HepG2 (cell line): ENCODE results near the gene HBQ1. TPM values are rescaled to one million over a fixed set of nuclear protein-coding genes. Genes with fewer than 3 reads are reported as not detected.

ENCODE experiments used
- ATAC-seq: fragments of 200-7000 bp; cut with Tn5 transposase; 3 replicates; pipeline ENCODE4 v1.9.1; 2020; ENCODE audit warnings: mild to moderate bottlenecking, moderate library complexity
- BruUV-seq: library from RNA; stranded (reverse); fragments of 400-500 nt; replicated peaks from 2 replicates; lab custom pipeline; 2021; lab: Mats Ljungman, UMichigan
- CTCF ChIA-PET: fragments of 300-600 bp; formaldehyde crosslinking; extraction: SDS; loops from one replicate; lab custom pipeline; 2021; ENCODE audit warnings: low total read pairs, inconsistent platforms, low intra/inter-chr PET ratio; lab: Yijun Ruan, JAX
- POLR2A ChIA-PET: fragments of 350-600 bp; sonication (Branson Sonifier 250); formaldehyde crosslinking; loops from one replicate; lab custom pipeline; 2020; ENCODE audit warnings: antibody characterized with exemption, inconsistent platforms; lab: Yijun Ruan, JAX
- DNase-seq: peaks from one replicate; pipeline ENCODE4 v3.0.0-alpha.2; 2015; ENCODE audit warnings: low spot score
- FAIRE-seq: peaks from 3 replicates; lab custom pipeline; 2011; peaks lifted over from hg19 to GRCh38; lab: Jason Lieb, UNC
- H2AFZ ChIP-seq: one replicate; pipeline ENCODE4 v1.6.1; 2011; ENCODE audit warnings: low read length, inconsistent platforms
- H3K27ac ChIP-seq: fragments of 300-600 bp; 3 replicates; pipeline ENCODE4 v1.8.0; 2011; ENCODE audit warnings: mixed run types, mild to moderate bottlenecking, mixed read lengths, low read length, inconsistent platforms; ENCODE audit not compliant: insufficient read depth; ENCODE audit errors: extremely low read length
- H3K27me3 ChIP-seq, 2 experiments: fragments of 200-600 bp in 1 of 2; 2 replicates in 1 of 2; 3 replicates in 1 of 2; pipeline versions ENCODE4 v1.6.0 to v1.8.0; 2011; ENCODE audit warnings: low read length in 2 of 2, mild to moderate bottlenecking in 2 of 2, moderate library complexity in 2 of 2, inconsistent platforms in 1 of 2; ENCODE audit not compliant: insufficient read depth in 2 of 2, control insufficient read depth in 1 of 2
- H3K36me3 ChIP-seq, 2 experiments: fragments of 200-600 bp in 1 of 2; replicated peaks in 1 of 2; 2 replicates in 1 of 2; 3 replicates in 1 of 2; pipeline versions ENCODE4 v1.5.1 to v1.8.0; 2011; ENCODE audit warnings: low read length in 2 of 2, inconsistent platforms in 1 of 2; ENCODE audit not compliant: insufficient read depth in 2 of 2, control insufficient read depth in 1 of 2
- H3K4me1 ChIP-seq: 2 replicates; pipeline ENCODE4 v1.5.1; 2012; ENCODE audit warnings: low read length, inconsistent platforms; ENCODE audit not compliant: insufficient read depth
- H3K4me2 ChIP-seq: 2 replicates; pipeline ENCODE4 v1.6.0; 2011; ENCODE audit warnings: low read depth, low read length, inconsistent platforms
- H3K4me3 ChIP-seq, 3 experiments: fragments of 200-600 bp in 1 of 3; sonication (generic), shearing (Covaris generic) in 1 of 3; replicated peaks in 1 of 3; 2 replicates each; pipeline ENCODE4 v1.5.1; 2011 to 2016; ENCODE audit warnings: low read length in 3 of 3, inconsistent platforms in 2 of 3, low read depth in 2 of 3, mild to moderate bottlenecking in 2 of 3, control low read depth in 1 of 3, mixed read lengths in 1 of 3; ENCODE audit not compliant: insufficient read depth in 1 of 3
- H3K79me2 ChIP-seq: one replicate; pipeline ENCODE4 v1.6.1; 2011; ENCODE audit warnings: low read length, inconsistent platforms; ENCODE audit not compliant: insufficient read depth
- H3K9ac ChIP-seq: 2 replicates; pipeline ENCODE4 v1.6.0; 2011; ENCODE audit warnings: mild to moderate bottlenecking, low read depth, low read length, inconsistent platforms; ENCODE audit not compliant: insufficient read depth
- H3K9me3 ChIP-seq: 2 replicates; pipeline ENCODE4 v1.5.1; 2012; ENCODE audit warnings: mild to moderate bottlenecking, low read length
- H4K20me1 ChIP-seq: 2 replicates; pipeline ENCODE4 v1.6.0; 2011; ENCODE audit warnings: inconsistent platforms, mild to moderate bottlenecking, low read length, moderate library complexity; ENCODE audit not compliant: insufficient read depth
- AKAP8 ChIP-seq: sonication (generic); formaldehyde crosslinking; IDR thresholded peaks from 2 replicates; pipeline ENCODE4 v1.5.1; 2020; ENCODE audit warnings: mild to moderate bottlenecking, missing genetic modification reagents
- HHEX ChIP-seq: IDR thresholded peaks from 2 replicates; pipeline ENCODE4 v1.6.1; 2016; ENCODE audit warnings: control low read depth
- ISX ChIP-seq: sonication (generic); formaldehyde crosslinking; conservative IDR thresholded peaks from 2 replicates; pipeline ENCODE4 v1.5.0; 2020; ENCODE audit warnings: missing genetic modification reagents
- KDM5B ChIP-seq: sonication (generic); formaldehyde crosslinking; IDR thresholded peaks from 2 replicates; pipeline ENCODE4 v1.4.0; 2020; ENCODE audit warnings: missing genetic modification reagents, mild to moderate bottlenecking, borderline replicate concordance
- RNF2 ChIP-seq: fragments of 450-650 bp; conservative IDR thresholded peaks from 2 replicates; pipeline ENCODE4 v1.6.1; 2016; ENCODE audit warnings: low read depth
- YEATS4 ChIP-seq: sonication (generic); formaldehyde crosslinking; IDR thresholded peaks from 2 replicates; pipeline ENCODE4 v1.4.0; 2020; ENCODE audit warnings: missing genetic modification reagents, borderline replicate concordance
- ZNF138 ChIP-seq: sonication (generic); formaldehyde crosslinking; IDR thresholded peaks from 2 replicates; pipeline ENCODE4 v1.5.0; 2020; ENCODE audit warnings: mild to moderate bottlenecking, low read depth, missing genetic modification reagents
- ZNF235 ChIP-seq: sonication (generic); formaldehyde crosslinking; IDR thresholded peaks from 2 replicates; pipeline ENCODE4 v1.8.1; 2023; ENCODE audit warnings: mild to moderate bottlenecking, missing genetic modification reagents, borderline replicate concordance
- ZNF343 ChIP-seq: sonication (generic); formaldehyde crosslinking; IDR thresholded peaks from 2 replicates; pipeline ENCODE4 v1.4.0; 2020; ENCODE audit warnings: mild to moderate bottlenecking, missing genetic modification reagents
- ZNF891 ChIP-seq: sonication (generic); formaldehyde crosslinking; IDR thresholded peaks from 2 replicates; pipeline ENCODE4 v1.5.0; 2020; ENCODE audit warnings: mild to moderate bottlenecking, missing genetic modification reagents
- WGBS: methylation state at CpG from one replicate; pipeline ENCODE4 v1.1.6; 2017; ENCODE audit warnings: low lambda C conversion rate; 5-methylcytosine and 5-hydroxymethylcytosine counted together
- in situ Hi-C: cut with HindIII; loops from 2 replicates; pipeline ENCODE4 v1.10.0; 2017; ENCODE audit warnings: low pct_unique_long_range_greater_than_20kb; ENCODE audit not compliant: extremely low pct_ligation_motif_present
- intact Hi-C: fragments of 100-400 bp; cut with micrococcal nuclease; formaldehyde crosslinking; loops from one replicate; pipeline ENCODE4 v1.10.0; 2022; ENCODE audit not compliant: unreplicated experiment
- polyA plus RNA-seq, 8 experiments: library from polyadenylated mRNA; depleted of rRNA in 3 of 8; stranded (reverse) in 7 of 8; unstranded in 1 of 8; fragments of >200 nt; fragmentation: Illumina TruSeq in 4 of 8; extraction: Trizol in 4 of 8; gene quantifications; 2 replicates each; pipeline versions ENCODE4 v1.2.1 to v1.2.3, GENCODE V29; 2011 to 2016; ENCODE audit warnings: low read depth in 4 of 8, missing spikeins in 1 of 8, mixed read lengths in 1 of 8; ENCODE audit not compliant: insufficient read depth in 1 of 8
- total RNA-seq, 5 experiments: library from RNA; depleted of rRNA; stranded (reverse); fragments of >200 nt; fragmentation: Illumina TruSeq; extraction: Trizol; gene quantifications; 2 replicates each; pipeline ENCODE4 v1.2.3, GENCODE V29; 2016; ENCODE audit warnings: low read depth in 1 of 5

The HBQ1 gene
- total and polyA plus RNA-seq, 2 of the 13 experiments (the other 11 are each of a cell fraction or from before 2014, with no cell fraction given), result 4.9 to 7.4 TPM

DNA sequence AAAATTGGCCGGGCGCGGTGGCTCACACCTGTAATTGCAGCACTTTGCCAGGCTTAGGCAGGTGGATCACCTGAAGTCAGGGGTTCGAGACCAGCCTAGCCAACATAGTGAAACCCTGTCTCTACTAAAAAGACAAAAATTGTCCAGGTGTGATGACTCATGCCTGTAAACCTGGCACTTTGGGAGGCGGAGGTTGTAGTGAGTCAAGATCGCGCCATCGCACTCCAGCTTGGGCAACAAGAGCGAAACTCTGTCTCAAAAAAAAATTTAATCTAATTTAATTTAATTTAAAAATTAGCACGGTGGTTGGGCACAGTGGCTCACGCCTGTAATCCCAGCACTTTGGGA lies 1.6 kb upstream of the HBQ1 start:
- intact Hi-C loops, result no loop called here
- FAIRE-seq (no peak), ATAC-seq (no peak), DNase-seq (no peak)
- TF ChIP-seq RNF2 (no peak), ZNF235 (CRISPR knock-in tag) (no peak), YEATS4 (CRISPR knock-in tag) (no peak), ZNF891 (CRISPR knock-in tag) (no peak), ZNF138 (no peak), HHEX (CRISPR knock-in tag) (no peak), KDM5B (no peak), ZNF343 (CRISPR knock-in tag) (no peak), ISX (CRISPR knock-in tag) (no peak), AKAP8 (CRISPR knock-in tag) (no peak)
- Histone ChIP-seq H4K20me1 (0 out of 2 replicates have a peak, but pooled peaks cover 6% of the 10 kb centered on the region), H3K27ac (no peak overlapping the region), H3K27me3 (peaks cover 0 to 18% of the 10 kb centered on the region in 2 experiments; a peak in 4 of 5 replicates), H3K9me3 (no peaks in the 10 kb centered on the region), H3K79me2 (no peaks in the 10 kb centered on the region), H2AFZ (no peak overlapping the region), H3K4me2 (no peak overlapping the region), H3K9ac (no peak overlapping the region), H3K4me3 (no peak overlapping the region), H3K4me1 (peaks cover 28% of the 10 kb centered on the region), H3K36me3 (no peaks in the 10 kb centered on the region)
- ChIA-PET POLR2A (no interaction called here), CTCF (interaction anchor here (1.5 kb wide), 1 partner anchor 113 kb away, joined by 4 read pairs; no protein-coding TSS in a partner anchor)
- 91% methylated on average over 11 of the region's 11 CpGs for WGBS
- in situ Hi-C loops, result no loop called here
- BruUV-seq, result no TSS peak
